ENCODE data around the gene PRDX6.

DNA sequence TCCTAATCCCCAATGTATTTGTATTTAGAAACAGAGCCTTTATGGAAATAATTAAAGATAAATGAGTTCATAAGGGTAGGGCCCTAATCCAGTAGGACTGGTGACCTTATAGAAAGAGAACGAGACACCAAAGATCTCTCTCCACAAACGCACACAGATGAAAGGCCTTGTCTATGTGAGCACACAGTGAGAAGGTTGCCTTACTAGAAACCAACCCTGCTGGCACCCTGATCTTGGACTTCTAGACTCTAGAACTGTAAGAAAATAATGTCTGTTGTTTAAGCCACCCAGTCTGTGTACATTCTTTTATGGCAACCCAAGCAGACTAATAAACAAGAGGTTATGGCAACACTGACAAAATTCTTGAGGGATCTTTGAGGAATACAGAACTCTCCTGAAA lies 44.8 kb upstream of the PRDX6 start:
- no peak for TF ChIP-seq POLR2AphosphoS5 (IDR thresholded peaks at IDR 0.05; ENCODE audit: low read depth, low read length)
- TF ChIP-seq, protein P1, sequence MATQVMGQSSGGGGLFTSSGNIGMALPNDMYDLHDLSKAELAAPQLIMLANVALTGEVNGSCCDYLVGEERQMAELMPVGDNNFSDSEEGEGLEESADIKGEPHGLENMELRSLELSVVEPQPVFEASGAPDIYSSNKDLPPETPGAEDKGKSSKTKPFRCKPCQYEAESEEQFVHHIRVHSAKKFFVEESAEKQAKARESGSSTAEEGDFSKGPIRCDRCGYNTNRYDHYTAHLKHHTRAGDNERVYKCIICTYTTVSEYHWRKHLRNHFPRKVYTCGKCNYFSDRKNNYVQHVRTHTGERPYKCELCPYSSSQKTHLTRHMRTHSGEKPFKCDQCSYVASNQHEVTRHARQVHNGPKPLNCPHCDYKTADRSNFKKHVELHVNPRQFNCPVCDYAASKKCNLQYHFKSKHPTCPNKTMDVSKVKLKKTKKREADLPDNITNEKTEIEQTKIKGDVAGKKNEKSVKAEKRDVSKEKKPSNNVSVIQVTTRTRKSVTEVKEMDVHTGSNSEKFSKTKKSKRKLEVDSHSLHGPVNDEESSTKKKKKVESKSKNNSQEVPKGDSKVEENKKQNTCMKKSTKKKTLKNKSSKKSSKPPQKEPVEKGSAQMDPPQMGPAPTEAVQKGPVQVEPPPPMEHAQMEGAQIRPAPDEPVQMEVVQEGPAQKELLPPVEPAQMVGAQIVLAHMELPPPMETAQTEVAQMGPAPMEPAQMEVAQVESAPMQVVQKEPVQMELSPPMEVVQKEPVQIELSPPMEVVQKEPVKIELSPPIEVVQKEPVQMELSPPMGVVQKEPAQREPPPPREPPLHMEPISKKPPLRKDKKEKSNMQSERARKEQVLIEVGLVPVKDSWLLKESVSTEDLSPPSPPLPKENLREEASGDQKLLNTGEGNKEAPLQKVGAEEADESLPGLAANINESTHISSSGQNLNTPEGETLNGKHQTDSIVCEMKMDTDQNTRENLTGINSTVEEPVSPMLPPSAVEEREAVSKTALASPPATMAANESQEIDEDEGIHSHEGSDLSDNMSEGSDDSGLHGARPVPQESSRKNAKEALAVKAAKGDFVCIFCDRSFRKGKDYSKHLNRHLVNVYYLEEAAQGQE (IDR thresholded peaks at IDR 0.05; ENCODE audit: insufficient read depth in 1 of 2, low read depth in 2 of 2, low read length in 2 of 2), result no peak
